MCF 10A (cell line): ENCODE measurements around the gene FCER2. TPM values are rescaled to one million over a fixed set of nuclear protein-coding genes. Genes with fewer than 3 reads are reported as not detected.
"Not testable (repeated sequence)": the region's sequence is repeated elsewhere in the genome, so short reads cannot be mapped to it uniquely, and the experiment has no call there.

Experiments used
- BruUV-seq: library from RNA; stranded (reverse); fragments of 400-500 nt; replicated peaks from 2 replicates; lab custom pipeline; 2021; lab: Mats Ljungman, UMichigan
- CTCF ChIA-PET: fragments of 300-600 bp; sonication (Branson Sonifier 250); formaldehyde crosslinking; extraction: SDS; loops from one replicate; lab custom pipeline; 2021; ENCODE audit warnings: antibody characterized with exemption, inconsistent platforms; lab: Yijun Ruan, JAX
- POLR2A ChIA-PET: fragments of 300-600, 350-650 bp; sonication (Branson Sonifier 250); formaldehyde crosslinking; extraction: SDS; loops from one replicate; lab custom pipeline; 2020; ENCODE audit warnings: antibody characterized with exemption, inconsistent platforms; lab: Yijun Ruan, JAX
- DNase-seq: peaks from one replicate; pipeline ENCODE4 v3.0.0-alpha.2; 2018; ENCODE audit not compliant: unreplicated experiment
- H3K27ac Mint-ChIP-seq: one replicate; pipeline ENCODE4 v1.8.0; 2022; ENCODE audit warnings: mild to moderate bottlenecking, low read depth, mixed read lengths; ENCODE audit not compliant: unreplicated experiment
- H3K27me3 Mint-ChIP-seq: one replicate; pipeline ENCODE4 v1.8.0; 2022; ENCODE audit warnings: mixed read lengths; ENCODE audit not compliant: insufficient read depth, unreplicated experiment
- H3K36me3 Mint-ChIP-seq: one replicate; pipeline ENCODE4 v1.8.0; 2022; ENCODE audit warnings: mild to moderate bottlenecking, moderate library complexity, mixed read lengths; ENCODE audit not compliant: insufficient read depth, unreplicated experiment
- H3K4me1 Mint-ChIP-seq: one replicate; pipeline ENCODE4 v1.8.0; 2022; ENCODE audit warnings: mixed read lengths; ENCODE audit not compliant: insufficient read depth, unreplicated experiment
- H3K4me3 Mint-ChIP-seq: one replicate; pipeline ENCODE4 v1.8.0; 2022; ENCODE audit warnings: mild to moderate bottlenecking, moderate library complexity, mixed read lengths; ENCODE audit not compliant: unreplicated experiment
- H3K9me3 Mint-ChIP-seq: one replicate; pipeline ENCODE4 v1.8.0; 2022; ENCODE audit warnings: mixed read lengths; ENCODE audit not compliant: unreplicated experiment
- CTCF ChIP-seq: fragments of 200-600 bp; IDR thresholded peaks from one replicate; pipeline ENCODE4 v1.8.0; 2022; ENCODE audit warnings: antibody characterized with exemption, mild to moderate bottlenecking; ENCODE audit not compliant: unreplicated experiment
- intact Hi-C: fragments of 100-400 bp; cut with micrococcal nuclease; formaldehyde crosslinking; loops from 2 replicates; pipeline ENCODE4 v1.14.1; 2022
- total RNA-seq: library from RNA; stranded (reverse); gene quantifications from 2 replicates; pipeline ENCODE4 v1.2.3, GENCODE V29; 2022

Gene FCER2
- total RNA-seq, 1 experiment from 2014 or later = not detected

GRCh38 chr19:7746903-7747884 lies 45.3 kb upstream of the FCER2 start, which contains the start of gene CD209:
CD209 (minus strand) TSS chr19:7747534; CDS start chr19:7747511, 23 bp downstream.
- TF ChIP-seq CTCF = no peak
- intact Hi-C loops = no loop called here
- peaks cover 7% of the 10 kb centered on the region for H3K4me1 Mint-ChIP-seq
- H3K27ac Mint-ChIP-seq = no peak within 1 kb of the TSS
- no peak for DNase-seq
- no TSS peak for BruUV-seq
- ChIA-PET CTCF (interaction anchor here (0.6 to 1.7 kb wide), 4 partner anchors 8 to 122 kb away, joined by 3 to 6 read pairs (median 4); partner anchors contain the start of gene TRAPPC5), POLR2A (no interaction called here)
- H3K9me3 Mint-ChIP-seq = peaks cover 7% of the 10 kb centered on the region
- H3K4me3 Mint-ChIP-seq = no peak within 1 kb of the TSS
- H3K36me3 Mint-ChIP-seq = no peaks in the 10 kb centered on the region
- peaks cover 47% of the 10 kb centered on the region for H3K27me3 Mint-ChIP-seq

- H3K36me3 Mint-ChIP-seq, H3K4me1 Mint-ChIP-seq, DNase-seq, intact Hi-C loops, H3K9me3 Mint-ChIP-seq, CTCF ChIA-PET, H3K4me3 Mint-ChIP-seq, POLR2A ChIA-PET, BruUV-seq, H3K27ac Mint-ChIP-seq: not testable (repeated sequence)
- peaks cover 56% of the 10 kb centered on the region for H3K27me3 Mint-ChIP-seq
Observed at GRCh38 chr19:7746306-7746705, 44.4 kb upstream of the FCER2 start.

DNA sequence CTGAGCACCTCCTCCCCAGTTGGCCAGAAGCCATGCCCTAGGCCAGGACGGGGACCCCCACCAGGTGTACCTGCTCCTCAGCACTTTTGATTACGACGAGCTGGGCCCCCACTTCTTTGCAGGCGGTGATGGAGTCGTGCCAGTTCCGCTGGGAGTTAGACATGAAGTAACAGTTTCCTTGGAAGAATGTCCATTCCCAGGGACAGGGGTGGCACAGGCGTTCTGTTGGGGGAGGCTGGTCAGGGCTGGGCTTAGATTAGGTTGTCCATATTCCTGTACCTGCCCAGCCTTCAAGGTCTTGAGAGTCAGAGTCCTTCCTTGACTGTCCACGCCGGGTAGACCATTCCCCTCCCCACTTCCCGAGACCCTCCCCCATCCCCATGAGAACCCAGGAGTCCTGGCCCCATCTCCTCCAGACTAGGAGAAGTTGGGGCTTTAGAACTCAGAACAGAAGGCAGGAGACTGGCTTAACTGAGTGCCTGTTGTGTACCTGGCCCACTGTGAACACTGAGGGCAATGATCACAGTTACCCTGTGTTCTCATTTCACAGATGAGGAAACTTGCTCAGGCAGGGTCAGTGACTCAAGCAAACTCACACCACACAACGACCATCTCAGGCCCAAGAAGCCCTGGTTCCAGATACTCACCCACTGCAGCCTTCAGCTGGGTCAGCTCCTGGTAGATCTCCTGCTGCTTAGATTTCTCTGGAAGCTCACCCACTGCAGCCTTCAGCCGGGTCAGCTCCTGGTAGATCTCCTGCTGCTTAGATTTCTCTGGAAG lies 43.1 kb upstream of the FCER2 start:
- ChIA-PET POLR2A (no interaction called here), CTCF (interaction anchor here (0.6 to 1.0 kb wide), 2 partner anchors 39 to 82 kb away, joined by 3 read pairs; no protein-coding TSS in a partner anchor)
- Mint-ChIP-seq H3K9me3 (peaks cover 7% of the 10 kb centered on the region), H3K4me1 (peaks cover 6% of the 10 kb centered on the region), H3K27me3 (peaks cover 62% of the 10 kb centered on the region), H3K27ac (no peak overlapping the region), H3K36me3 (no peaks in the 10 kb centered on the region), H3K4me3 (no peak overlapping the region)
- intact Hi-C loops = no loop called here
- no peak for TF ChIP-seq CTCF
- BruUV-seq = no TSS peak
- no peak for DNase-seq

GRCh38 chr19:7744199-7744786 lies 42.4 kb upstream of the FCER2 start:
- POLR2A ChIA-PET = no interaction called here
- no peak for TF ChIP-seq CTCF
- intact Hi-C loops = no loop called here
- H3K27ac Mint-ChIP-seq = no peak overlapping the region
- H3K4me1 Mint-ChIP-seq = peaks cover 6% of the 10 kb centered on the region
- peaks cover 7% of the 10 kb centered on the region for H3K9me3 Mint-ChIP-seq
- BruUV-seq = no TSS peak
- no peaks in the 10 kb centered on the region for H3K36me3 Mint-ChIP-seq
- CTCF ChIA-PET = interaction anchor here (0.6 to 1.0 kb wide), 2 partner anchors 40 to 81 kb away, joined by 3 read pairs; no protein-coding TSS in a partner anchor
- no peak for DNase-seq
- no peak overlapping the region for H3K4me3 Mint-ChIP-seq
- peaks cover 65% of the 10 kb centered on the region for H3K27me3 Mint-ChIP-seq
